Common myeloid progenitor, CD34-positive (primary cell): ENCODE data around the gene ADAM21.
"Not testable (repeated sequence)": the region's sequence is repeated elsewhere in the genome, so short reads cannot be mapped to it uniquely, and the experiment has no call there.

ENCODE experiments used
- CTCF ChIA-PET: fragments of 350-600 bp; sonication (Branson Sonifier 250); formaldehyde crosslinking; loops from one replicate; lab custom pipeline; 2021; ENCODE audit warnings: antibody characterized with exemption; lab: Charles Lee
- POLR2A ChIA-PET: fragments of 350-600 bp; sonication (Branson Sonifier 250); formaldehyde crosslinking; loops from one replicate; lab custom pipeline; 2021; ENCODE audit warnings: antibody characterized with exemption; lab: Charles Lee
- DNase-seq, 3 donors: peaks; one replicate each; pipeline versions ENCODE4 v3.0.0 to v3.0.0-alpha.2; 2013
- H3K27ac ChIP-seq, 2 experiments: 1 replicate in 1 of 2; 2 replicates in 1 of 2; pipeline ENCODE4 v1.7.0; 2013; ENCODE audit warnings: inconsistent platforms in 2 of 2, low read length in 2 of 2, mild to moderate bottlenecking in 2 of 2, low read depth in 1 of 2, moderate library complexity in 1 of 2; ENCODE audit not compliant: severe bottlenecking in 2 of 2, insufficient read depth in 1 of 2, poor library complexity in 1 of 2
- H3K27me3 ChIP-seq, 5 experiments: replicated peaks in 2 of 5; 1 replicate in 3 of 5; 2 replicates in 2 of 5; pipeline versions ENCODE4 v1.6.1 to v1.7.0; 2013; ENCODE audit warnings: low read length in 4 of 5, mild to moderate bottlenecking in 2 of 5, moderate library complexity in 2 of 5, inconsistent platforms in 1 of 5; ENCODE audit not compliant: insufficient read depth in 5 of 5, control insufficient read depth in 4 of 5
- H3K36me3 ChIP-seq, 4 experiments: 1 replicate in 2 of 4; 2 replicates in 2 of 4; pipeline versions ENCODE4 v1.6.1 to v1.7.0; 2013; ENCODE audit warnings: low read length in 3 of 4, control low read depth in 1 of 4, mild to moderate bottlenecking in 1 of 4; ENCODE audit not compliant: control insufficient read depth in 4 of 4, insufficient read depth in 4 of 4
- H3K4me1 ChIP-seq, 4 experiments: 1 replicate in 3 of 4; 2 replicates in 1 of 4; pipeline versions ENCODE4 v1.6.1 to v1.7.1; 2013; ENCODE audit warnings: low read length in 3 of 4, mild to moderate bottlenecking in 3 of 4, control low read depth in 1 of 4, inconsistent platforms in 1 of 4, moderate library complexity in 1 of 4; ENCODE audit not compliant: control insufficient read depth in 4 of 4, insufficient read depth in 4 of 4; ENCODE audit errors: control extremely low read depth in 1 of 4
- H3K4me3 ChIP-seq, 7 experiments: 1 replicate in 4 of 7; 2 replicates in 3 of 7; pipeline versions ENCODE4 v1.5.1 to v1.7.0; 2013; ENCODE audit warnings: mild to moderate bottlenecking in 7 of 7, low read length in 6 of 7, moderate library complexity in 6 of 7, inconsistent platforms in 2 of 7, low read depth in 2 of 7, control low read depth in 1 of 7; ENCODE audit not compliant: insufficient read depth in 4 of 7, control insufficient read depth in 1 of 7; ENCODE audit errors: extremely low read depth in 1 of 7
- H3K9me3 ChIP-seq, 5 experiments: 1 replicate in 4 of 5; 2 replicates in 1 of 5; pipeline versions ENCODE4 v1.6.1 to v1.7.1; 2013; ENCODE audit warnings: low read length in 4 of 5, mild to moderate bottlenecking in 2 of 5, inconsistent platforms in 1 of 5, low read depth in 1 of 5, moderate library complexity in 1 of 5; ENCODE audit not compliant: control insufficient read depth in 4 of 5, insufficient read depth in 2 of 5; ENCODE audit errors: control extremely low read depth in 1 of 5
- WGBS: methylation state at CpG from one replicate; pipeline ENCODE4 v1.1.5; 2013; ENCODE audit not compliant: insufficient coverage; 5-methylcytosine and 5-hydroxymethylcytosine counted together

The ADAM21 gene

DNA sequence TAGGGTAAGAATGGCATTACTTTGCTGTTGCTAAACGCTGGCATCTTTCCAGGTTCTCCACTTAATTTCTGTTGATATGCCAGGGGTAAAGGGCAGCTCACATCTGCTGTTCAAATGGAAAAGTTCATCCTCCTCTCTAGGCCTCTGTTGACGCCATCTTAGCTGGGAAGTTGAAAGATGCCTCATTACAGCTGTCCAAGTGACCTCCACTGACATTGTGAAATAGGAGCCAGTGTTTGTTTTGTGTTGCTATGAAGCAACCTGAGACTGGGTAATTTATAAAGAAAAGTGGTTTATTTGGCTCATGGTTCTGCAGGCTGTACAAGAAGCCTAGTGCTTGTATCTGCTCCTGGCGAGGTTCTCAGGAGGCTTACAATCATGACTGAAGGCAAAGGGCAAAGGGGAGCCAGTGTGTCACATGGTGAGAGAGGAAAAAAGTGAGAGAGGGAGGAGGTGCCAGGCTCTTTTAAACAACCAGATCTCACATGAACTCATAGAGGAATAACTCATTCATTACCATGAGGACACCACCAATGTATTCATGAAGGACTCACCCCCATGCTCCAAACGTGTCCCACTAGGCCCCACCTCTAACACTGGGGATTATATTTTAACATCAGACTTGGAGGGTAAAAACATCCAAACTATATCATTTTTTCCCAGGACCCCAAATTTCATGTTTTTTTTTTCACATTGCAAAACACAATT is 3.2 kb upstream of the ADAM21 start:
- Histone ChIP-seq H3K27ac (no peak overlapping the region), H3K4me1 (no peaks in the 10 kb centered on the region), H3K4me3 (no peak overlapping the region), H3K27me3 (no peaks in the 10 kb centered on the region), H3K9me3 (peaks cover 0 to 24% (median 12%) of the 10 kb centered on the region in 5 experiments), H3K36me3 (no peaks in the 10 kb centered on the region)
- 94% methylated on average over 3 of the region's 4 CpGs for WGBS
- DNase-seq, result no peak
- POLR2A ChIA-PET, result no interaction called here
- CTCF ChIA-PET, result no interaction called here

DNA sequence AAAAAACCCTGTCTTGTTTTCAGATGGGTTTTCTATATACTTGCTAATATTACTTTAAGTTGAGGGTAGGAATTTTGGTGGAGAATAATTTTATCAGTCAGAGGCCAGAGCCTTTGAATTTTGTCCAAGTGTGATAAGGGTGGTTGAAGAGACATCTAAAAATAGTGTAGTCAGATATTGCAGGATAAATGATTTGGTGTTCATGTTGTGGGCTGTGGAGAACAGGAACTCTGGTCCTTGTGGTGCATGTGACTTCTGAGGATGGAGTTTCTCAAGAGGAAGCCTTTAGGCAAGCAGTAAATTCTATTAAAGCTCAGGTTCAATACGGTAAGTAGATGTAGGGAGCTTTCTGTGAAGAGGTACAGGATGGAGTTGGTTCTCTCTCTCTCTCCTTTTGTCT is 2.8 kb downstream of the ADAM21 start:
- ChIA-PET POLR2A (interaction anchor here (0.6 kb wide), 1 partner anchor 1123 kb away, joined by 3 read pairs; no protein-coding TSS in a partner anchor), CTCF (no interaction called here)
- Histone ChIP-seq H3K36me3 (no peaks in the 10 kb centered on the region), H3K9me3 (no peaks in the 10 kb centered on the region), H3K27ac (no peak overlapping the region), H3K4me1 (peaks cover 0 to 6% (median 5%) of the 10 kb centered on the region in 4 experiments), H3K4me3 (no peak overlapping the region), H3K27me3 (no peaks in the 10 kb centered on the region)
- WGBS, result no CpG with 5 or more reads among the region's 1 CpG
- DNase-seq, result peak in 2 of 3 donors; percentile 13 to 21

DNA sequence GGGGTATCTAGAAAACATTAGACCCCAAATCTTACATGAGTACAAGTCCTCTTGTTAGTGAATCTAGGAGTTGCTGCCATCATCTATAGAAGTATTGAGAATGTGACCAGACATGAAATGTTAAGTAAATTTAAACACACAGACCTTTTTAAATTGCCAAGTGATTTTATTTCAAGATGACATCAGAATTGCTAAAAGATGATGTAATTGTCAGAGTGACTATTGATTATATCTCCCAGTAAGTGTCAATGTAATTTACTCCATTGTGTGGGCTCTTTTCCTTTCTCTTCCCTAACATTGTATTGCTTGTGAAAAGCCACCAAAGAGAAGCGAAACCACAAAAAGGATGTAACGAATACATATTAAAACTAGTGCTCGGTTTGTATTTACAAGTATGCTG is 16.8 kb downstream of the ADAM21 start:
- Histone ChIP-seq H3K9me3 (peaks cover 0 to 2% (median 0%) of the 10 kb centered on the region in 5 experiments), H3K4me3 (no peak overlapping the region), H3K27ac (no peak overlapping the region), H3K4me1 (no peaks in the 10 kb centered on the region), H3K27me3 (no peaks in the 10 kb centered on the region), H3K36me3 (no peaks in the 10 kb centered on the region)
- CTCF ChIA-PET, result no interaction called here
- no peak for DNase-seq
- WGBS, result no CpG with 5 or more reads among the region's 3 CpGs
- POLR2A ChIA-PET, result no interaction called here

DNA sequence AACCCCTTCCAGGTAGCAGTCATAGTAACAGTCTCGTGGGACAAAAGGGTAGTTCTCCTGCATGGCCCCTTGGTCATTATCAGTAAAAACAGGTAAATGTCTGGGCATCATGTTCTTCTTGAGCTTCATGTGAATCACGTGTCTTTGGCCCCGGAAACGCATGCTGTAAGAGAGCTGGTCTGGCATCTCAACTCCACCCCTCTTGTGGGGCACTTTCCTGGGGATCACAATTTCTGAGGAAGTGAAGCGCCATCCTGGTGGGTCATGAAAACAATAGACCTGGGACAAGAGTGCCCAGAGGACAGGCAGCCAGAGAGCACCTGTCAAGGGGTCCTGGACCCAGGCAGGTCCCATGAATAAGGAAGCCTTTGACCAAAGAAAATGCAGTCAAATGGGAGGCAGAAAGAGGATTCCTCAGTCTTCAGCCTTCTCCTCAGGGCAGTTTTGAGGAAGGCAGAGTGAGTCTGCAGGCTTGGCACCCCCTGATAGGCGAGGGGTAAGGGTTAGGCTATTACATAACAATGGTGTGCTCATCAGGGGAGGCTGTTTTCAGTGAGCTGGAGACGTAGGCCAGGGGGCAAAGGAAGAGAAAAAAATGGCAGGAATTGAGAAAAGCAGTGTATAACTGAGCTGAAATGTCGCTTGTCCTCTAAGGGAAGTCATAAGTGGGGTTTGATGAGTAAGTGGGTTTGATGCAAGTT is 19.0 kb downstream of the ADAM21 start:
- H3K4me3 ChIP-seq, POLR2A ChIA-PET, DNase-seq, CTCF ChIA-PET, H3K27ac ChIP-seq, H3K36me3 ChIP-seq, H3K27me3 ChIP-seq, H3K4me1 ChIP-seq, H3K9me3 ChIP-seq: not testable (repeated sequence)
- WGBS, result 100% methylated on average over 4 of the region's 8 CpGs

DNA sequence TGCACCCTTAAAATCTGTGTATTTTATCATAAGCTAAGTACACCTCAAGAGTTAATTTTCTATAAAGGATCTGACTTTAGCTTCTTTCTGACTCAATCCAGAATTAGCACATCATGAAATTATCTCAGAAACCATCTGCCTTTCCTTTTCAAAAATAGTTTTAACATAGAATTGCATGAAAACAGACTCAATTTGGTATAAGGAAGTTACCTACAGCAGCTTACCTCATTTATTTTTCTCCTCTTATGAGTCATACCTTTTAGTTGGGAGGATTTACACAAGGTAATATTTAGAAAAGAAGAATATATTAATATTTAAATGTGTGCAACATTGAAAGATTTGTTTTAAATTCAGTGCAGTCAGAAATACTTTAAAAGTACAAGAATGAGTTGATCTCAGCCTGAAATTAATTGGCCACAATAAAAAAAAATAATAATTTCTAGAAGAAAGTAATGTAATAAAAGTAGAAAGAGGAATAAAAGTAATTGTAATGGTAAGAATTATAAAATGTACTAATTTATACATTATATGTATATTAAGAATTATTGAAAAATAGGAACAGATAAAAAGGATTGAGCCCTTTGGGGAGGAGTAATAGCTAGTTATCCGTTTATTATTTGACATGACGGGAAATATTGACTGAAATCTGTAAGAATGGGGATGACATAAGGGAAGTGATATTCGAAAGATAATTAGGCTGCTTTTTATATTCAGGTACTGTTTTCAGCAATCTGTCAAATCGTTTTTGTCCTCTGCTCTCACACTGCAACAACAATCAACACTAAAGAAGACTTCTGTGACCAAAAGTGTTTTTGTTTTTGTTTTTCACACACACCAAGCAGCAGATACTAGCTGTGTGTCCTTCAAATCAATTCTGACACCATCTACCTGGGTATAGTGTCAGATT is 20.5 kb downstream of the ADAM21 start:
- H3K27me3 ChIP-seq, result no peaks in the 10 kb centered on the region
- ChIA-PET POLR2A (interaction anchor here (0.7 kb wide), 1 partner anchor 28 kb away, joined by 3 read pairs; no protein-coding TSS in a partner anchor), CTCF (no interaction called here)
- H3K27ac ChIP-seq, result no peak overlapping the region
- H3K4me1 ChIP-seq, result no peaks in the 10 kb centered on the region
- H3K4me3 ChIP-seq, result no peak overlapping the region
- peaks cover 0 to 9% (median 0%) of the 10 kb centered on the region in 5 experiments for H3K9me3 ChIP-seq
- no peaks in the 10 kb centered on the region for H3K36me3 ChIP-seq
- 83% methylated on average over 1 of the region's 4 CpGs for WGBS
- DNase-seq, result peak in 2 of 3 donors; percentile 35 to 62

DNA sequence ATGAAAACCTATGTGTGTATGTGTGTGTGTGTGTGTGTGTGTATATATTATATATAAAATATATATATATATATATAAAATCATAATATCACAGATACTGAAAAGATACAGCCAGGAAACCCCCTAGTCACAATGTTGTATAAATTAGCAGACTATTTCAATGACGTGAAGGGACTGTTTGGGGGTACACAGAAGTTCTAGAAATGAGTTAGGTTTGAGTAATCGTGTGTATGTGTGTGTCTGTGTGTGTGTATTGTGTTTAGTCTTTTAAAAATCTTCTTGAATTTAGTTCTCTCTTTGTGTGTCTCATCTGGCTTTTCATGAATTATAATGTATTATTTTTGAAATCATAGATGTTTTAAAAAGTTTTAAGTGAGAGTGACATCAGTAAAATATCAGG is 21.9 kb downstream of the ADAM21 start:
- Histone ChIP-seq H3K36me3 (no peaks in the 10 kb centered on the region), H3K27me3 (no peaks in the 10 kb centered on the region), H3K4me1 (no peaks in the 10 kb centered on the region), H3K9me3 (peaks cover 0 to 9% (median 0%) of the 10 kb centered on the region in 5 experiments), H3K27ac (no peak overlapping the region), H3K4me3 (no peak overlapping the region)
- POLR2A ChIA-PET, result no interaction called here
- CTCF ChIA-PET, result no interaction called here
- no peak for DNase-seq
- no CpG with 5 or more reads among the region's 2 CpGs for WGBS
